ENCODE measurements around the gene SSBP3.
"Not testable (repeated sequence)": the region's sequence is repeated elsewhere in the genome, so short reads cannot be mapped to it uniquely, and the experiment has no call there.

Gene SSBP3

DNA sequence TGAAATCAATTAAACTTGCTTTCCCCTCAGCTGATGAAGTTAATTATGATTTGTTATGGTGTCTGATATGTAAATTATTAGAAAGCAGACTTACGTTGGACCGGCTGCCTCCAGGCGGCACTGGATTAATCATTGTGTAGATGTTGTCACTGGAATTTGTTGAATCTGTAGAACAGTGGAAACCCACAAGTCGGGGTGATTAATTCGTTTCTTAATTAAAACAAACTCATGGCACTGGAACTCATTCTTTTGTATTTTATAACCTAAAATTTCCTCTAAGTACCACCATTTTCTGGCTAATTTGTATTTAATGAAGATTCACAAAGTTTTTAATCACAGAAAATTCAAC lies 167.2 kb downstream of the SSBP3 start:
- no peak for DNase-seq

DNA sequence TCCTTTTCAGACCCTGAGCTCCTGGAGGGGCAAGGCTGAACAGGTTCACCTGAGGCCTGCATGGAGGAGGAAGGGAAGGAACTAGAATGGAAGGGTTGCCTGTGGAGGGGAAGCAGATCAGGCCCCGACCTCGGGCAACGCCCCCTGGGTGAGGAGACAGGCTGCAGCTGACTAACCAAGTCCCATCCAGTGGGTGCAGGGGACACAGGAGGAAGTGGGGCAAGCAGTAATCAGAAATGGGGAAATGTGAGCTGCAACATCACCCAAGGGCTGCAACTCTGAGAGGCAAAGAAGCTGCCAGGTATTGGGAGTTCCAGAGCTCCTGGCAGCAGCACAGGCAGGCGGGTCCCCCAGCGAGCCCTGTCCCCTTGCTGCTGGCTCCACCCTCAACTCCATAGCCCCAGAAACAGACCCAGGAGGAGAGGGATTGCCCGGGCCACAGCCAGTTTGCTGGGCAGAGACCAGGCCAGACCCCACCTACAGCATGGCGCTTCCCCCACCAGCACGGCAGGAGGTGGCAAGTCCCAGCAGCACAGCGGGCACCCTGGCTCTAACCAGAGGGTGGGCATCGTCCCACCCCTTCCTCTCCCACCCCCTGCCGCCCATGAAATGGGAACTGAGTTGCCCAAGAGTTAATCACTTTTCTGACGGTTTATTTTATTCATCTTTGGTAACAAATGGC lies 167.7 kb downstream of the SSBP3 start:
- DNase-seq = no peak

DNA sequence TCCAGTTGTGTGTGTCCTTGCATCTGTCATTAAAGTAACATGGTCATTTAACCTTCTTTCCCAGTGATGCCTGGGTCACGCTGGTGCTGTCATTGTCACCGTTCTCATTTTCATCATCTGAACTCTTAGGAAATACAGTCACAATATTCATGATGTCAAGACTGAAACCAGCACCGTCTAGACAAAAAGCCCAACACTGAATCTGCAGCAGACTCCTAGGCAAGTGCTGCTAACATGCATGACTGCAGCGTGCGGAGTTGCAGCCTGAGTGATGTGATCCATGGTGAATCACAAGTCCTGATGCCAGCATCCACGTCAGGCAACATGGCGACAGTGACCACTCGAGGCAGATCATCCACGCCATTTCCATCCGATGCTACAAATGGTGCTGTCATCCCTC lies 168.6 kb downstream of the SSBP3 start:
- DNase-seq = no peak

DNA sequence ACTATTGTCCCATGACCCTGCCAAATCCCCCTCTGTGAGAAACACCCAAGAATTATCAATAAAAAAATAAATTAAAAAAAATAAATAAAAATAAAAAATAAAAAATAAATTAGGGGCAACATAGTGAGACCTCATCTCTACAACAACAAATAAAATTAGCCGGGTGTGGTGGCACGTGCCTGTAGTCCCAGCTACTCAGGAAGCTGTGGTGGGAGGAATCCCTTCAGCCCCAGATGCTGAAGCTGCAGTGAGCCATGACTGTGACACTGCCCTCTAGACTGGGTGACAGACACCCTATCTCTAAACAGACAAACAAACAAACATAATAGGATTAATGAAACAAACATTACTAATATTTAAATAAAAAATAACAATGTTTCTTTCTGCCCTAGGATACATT lies 171.9 kb downstream of the SSBP3 start:
- DNase-seq = no peak

DNA sequence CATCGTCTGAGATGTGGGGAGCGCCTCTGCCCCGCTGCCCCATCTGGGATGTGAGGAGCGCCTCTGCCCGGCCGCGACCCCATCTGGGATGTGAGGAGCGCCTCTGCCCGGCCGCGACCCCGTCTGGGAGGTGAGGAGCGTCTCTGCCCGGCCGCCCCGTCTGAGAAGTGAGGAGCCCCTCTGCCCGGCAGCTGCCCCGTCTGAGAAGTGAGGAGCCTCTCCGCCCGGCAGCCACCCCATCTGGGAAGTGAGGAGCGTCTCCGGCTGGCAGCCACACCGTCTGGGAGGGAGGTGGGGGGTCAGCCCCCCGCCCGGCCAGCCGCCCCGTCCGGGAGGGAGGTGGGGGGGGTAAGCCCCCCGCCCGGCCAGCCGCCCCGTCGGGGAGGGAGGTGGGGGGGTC lies 173.0 kb downstream of the SSBP3 start:
- DNase-seq = not testable (repeated sequence)

DNA sequence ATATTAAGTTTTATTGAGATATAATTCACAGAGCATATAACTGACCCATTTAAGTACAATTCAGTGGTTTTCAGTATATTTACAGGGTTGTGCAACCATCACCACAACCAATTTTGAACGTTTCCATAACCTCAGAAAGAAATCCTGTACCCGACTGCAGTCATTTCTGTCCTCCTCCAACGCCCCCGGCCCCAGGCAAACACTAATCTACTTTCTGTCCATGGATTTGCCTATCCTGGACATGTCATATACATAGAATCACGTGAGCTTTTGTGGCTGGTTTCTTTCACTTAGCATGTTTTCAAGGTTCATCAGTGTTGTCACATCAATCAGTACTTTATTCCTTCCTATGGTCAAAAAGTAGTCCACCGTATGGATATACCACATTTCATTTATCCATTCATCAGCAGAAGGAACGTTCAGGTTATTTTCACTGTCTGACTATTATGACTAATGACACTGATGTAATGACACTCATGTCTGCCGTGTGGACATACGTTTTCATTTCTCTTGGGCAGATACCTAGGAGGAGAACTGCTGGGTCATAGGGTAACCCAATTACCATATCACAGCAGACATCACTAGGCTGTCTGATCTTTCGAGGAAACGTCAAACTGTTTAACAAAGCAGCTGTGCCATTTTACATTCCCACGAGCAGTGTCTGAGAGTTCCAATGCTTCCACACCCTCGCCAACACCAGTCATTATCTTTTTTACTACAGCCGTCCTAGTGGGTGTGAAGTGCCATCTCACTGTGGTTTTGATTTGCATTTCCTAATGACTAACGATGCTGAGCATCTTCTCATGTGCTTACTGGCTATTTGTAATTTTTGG lies 175.5 kb downstream of the SSBP3 start:
- no peak for DNase-seq

DNA sequence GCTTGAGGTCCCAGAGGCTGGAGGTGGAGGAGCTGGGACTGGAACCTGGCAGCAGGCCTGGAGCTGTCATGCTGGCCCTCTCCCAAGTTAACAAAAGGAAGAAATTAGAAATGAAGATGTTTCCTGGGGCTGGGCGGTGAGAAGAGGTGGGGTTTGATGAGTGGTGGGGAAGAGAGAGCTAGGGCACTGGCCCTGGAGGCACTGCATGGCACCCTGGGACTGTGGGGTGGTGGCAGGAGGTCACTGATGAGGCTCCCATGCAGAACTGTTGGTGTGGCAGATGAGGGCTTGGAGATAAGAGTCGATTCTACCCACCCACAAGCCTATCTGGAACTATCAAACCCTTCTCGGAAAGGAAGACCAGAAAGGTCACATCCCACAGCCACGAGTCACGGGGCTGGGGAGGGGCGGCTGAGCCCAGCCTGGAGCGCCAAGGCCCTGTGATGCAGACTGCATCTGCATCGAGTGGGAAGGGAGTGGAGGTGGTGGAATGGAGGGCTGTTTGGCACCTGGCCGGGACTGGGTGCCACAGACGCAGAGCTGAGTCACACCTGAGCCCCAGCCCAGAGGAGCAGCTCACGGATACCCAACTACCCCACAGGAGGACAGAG lies 176.8 kb downstream of the SSBP3 start:
- no peak for DNase-seq

DNA sequence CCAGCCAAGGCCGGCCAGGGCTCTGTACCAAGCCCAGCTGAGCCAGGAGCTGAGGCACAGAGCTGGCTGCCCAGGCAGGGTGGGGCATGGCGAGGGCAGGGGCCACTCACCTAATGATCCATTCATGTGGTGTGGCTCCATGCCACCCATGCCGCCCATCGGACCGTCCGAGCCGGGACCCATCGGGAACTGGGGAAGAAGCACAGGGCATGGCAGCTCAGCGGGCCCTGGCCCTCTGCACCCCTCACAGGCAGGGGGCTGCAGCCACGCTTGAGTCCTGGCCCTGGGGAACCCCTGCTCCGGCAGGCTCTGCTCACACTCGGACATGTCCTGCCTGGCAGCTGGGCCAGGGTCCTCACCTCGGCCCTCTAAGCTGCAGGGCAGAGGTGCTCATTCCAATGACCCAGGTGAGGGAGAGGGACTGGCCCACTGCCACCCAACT lies 177.5 kb downstream of the SSBP3 start:
- DNase-seq = no peak

DNA sequence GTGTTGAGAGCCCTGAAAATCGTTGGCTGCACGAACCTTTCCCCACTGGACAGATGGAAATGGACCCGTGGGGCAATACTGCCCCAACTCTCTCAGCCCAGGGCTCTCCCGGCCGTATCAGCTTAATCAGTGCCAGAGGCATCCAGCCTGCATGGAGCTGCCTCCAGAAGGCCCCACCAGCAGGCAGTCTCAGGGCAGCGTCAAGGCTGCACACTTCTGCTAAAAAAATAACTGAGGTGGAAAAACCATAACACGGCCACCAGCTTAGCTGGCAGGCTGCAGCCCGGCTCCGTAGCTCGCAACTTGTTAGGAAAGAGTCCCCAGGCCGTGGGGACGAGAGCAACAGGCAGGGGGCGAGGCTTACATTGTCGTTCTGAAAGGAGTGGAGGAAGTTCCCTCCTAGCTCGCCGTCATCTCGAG lies 178.3 kb downstream of the SSBP3 start:
- no peak for DNase-seq

DNA sequence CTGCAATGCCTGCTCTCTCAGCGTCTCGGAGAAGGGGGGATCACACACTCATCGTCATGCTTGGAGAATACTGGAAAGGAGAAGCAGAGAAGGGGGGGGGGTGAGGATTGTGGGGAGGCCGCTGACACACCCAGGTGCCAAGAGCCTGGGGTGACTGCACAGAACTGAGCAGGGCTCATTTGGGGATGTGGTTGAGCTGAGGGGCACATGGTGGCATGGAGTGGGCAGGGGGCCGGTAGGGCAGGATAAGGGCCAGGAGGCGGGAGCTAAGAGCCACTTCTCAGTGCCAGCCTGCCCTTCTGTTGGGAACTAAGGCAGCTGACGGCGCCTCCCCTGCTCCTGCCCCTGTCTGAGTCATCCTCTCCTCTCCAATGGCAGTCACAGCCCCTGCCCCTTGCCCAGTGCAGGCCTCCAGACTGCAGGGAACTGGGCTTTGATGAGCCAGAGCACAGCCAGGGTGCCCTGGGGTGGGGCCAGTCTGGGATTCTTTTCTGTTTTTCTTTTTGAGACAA lies 179.0 kb downstream of the SSBP3 start:
- DNase-seq = no peak

DNA sequence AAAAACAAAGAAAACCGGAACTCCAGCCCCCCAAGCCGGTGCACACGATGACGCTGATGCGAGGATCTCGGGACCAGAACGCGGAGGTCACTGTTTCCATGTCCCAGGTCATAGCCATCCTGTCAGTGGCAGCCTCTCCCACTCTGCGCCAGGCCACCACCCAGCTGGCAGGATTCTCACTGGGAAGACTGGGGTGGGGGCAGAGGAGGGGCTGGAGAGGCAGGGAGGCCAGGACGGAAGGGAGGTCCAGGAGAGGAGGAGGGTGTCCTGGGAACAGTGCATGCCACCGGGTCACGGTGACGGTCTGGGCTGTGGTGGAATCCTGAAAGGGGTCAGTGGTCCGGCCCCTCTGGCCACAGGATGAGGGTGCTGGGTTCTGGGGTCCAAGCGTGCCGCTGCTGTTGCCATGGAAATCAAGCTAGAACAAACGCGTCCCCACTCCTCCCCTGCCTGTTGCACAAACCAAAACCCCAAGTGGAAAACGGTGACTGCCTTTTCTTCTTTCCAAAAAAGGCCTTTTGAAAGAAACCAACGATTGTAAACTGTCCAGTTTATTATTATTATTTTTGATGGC lies 180.1 kb downstream of the SSBP3 start:
- no peak for DNase-seq

DNA sequence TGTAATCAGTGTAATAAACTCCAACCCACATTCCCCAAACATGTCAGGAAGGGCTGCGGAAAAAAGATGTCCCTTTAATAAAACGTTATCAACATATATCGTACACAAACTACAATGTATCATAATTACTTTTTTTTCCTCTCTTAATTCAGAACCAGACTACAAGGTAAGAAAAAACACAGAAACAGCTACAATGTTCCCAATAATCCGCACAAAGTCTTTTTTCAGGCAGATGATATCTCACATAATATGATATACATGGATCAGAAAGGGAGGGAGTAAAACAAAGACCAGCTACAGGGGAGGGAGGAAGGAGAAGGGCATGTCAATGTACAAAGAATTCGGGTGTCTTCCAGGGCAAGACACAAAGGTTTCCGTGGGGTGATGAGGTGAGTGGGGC lies 180.8 kb downstream of the SSBP3 start:
- no peak for DNase-seq

DNA sequence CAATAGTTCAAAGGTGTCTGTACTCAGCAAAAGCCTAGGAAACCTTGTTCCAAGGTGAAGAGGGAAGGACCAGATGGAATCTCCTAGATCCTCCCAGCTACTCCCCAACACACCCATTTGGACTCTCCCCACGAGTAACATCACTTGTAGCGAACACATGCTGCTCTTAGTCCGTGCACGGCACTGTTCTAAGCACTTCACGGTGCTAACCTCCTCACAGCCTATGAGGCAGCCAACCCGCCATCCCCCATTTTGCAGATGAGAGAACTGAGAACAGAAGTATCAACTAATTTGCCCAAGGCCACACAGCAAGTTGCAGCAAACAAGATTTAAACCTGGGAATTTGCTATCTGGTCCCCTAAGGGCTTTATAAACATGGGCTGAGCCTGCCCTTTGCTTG lies 182.0 kb downstream of the SSBP3 start:
- DNase-seq = no peak

DNA sequence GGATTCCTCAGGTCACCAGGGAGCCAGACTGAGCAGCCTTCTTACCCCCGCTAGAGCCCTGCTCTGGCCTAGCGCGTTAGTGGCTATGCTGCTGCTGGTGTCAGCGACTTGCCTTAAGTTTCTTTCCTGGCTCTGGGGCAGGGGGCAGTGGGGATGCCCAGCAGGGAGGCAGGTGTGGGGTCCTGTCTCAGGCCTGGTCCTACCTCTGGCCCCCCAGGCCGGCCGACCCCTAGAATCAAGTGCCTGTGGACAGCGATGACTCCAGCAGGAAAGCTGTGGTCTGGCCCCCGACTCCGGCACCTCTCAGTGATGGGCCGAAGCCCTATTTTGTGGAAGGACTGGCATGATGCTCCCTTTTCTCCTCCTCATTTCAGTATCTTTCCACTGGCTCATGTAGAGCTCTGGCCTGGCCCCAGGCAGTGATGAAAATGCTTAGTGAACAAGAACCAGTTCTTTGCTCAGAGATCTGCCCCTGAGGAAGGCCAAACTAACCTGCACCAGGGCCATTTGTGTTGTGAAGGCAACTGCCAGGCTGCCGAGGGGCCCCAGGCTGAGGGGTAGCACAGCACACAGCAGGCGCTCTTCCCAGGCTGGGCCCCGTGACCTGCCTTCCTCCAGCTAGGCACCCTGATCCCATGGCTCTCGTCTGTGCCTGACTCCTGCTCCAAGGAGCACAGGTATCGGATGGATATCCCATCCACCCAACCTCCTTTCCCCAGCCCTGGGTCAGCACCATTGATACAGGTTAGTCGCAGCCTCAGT lies 182.6 kb downstream of the SSBP3 start:
- no peak for DNase-seq

DNA sequence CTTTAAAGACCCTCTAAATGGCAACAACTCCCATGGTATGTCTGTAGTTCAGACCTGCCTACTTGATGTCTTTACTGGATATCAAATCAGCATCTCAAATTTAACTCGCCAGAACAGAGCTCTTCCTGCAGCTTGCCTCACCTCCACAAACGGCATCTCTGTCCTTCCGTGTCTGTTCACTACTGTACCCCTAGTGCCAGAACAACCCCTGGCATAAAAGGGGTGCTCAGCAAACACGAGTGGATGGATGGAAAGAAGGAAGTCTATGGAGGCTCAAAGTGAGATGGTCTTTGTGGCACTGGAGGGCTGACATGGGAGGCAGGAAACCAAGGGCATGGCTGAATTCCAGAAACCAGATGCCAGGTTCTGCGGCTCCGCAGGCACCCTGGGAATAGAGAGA lies 183.5 kb downstream of the SSBP3 start:
- no peak for DNase-seq

DNA sequence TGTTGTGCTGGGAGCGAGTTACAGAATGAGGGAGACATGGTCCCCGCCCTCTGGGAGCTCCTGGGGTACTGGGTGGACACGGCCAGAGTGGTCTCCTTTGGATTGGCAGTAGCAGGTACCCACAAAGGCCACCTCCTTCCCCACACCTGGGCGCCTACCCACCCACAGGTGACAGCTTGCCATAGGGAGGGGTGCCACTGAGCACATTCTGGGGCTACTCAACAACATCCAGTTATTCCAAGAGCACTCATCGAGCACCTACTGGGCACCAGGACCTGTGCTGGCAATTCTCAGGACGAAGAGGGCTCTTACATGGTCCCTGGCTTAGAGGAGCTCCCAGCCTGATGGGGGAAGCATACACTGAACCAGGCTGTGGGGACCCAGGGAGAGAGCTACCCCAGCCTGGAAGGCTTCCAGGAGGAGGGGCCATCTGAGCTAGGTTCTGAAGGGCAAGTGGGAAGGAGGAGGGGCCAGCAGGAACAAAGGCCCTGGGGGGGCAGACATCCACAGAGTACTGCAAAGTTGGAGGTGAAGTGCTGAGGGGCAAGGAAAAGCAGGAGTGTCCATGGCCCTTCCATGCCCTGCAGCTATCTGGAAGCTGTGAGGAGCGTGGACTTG lies 184.2 kb downstream of the SSBP3 start:
- no peak for DNase-seq

DNA sequence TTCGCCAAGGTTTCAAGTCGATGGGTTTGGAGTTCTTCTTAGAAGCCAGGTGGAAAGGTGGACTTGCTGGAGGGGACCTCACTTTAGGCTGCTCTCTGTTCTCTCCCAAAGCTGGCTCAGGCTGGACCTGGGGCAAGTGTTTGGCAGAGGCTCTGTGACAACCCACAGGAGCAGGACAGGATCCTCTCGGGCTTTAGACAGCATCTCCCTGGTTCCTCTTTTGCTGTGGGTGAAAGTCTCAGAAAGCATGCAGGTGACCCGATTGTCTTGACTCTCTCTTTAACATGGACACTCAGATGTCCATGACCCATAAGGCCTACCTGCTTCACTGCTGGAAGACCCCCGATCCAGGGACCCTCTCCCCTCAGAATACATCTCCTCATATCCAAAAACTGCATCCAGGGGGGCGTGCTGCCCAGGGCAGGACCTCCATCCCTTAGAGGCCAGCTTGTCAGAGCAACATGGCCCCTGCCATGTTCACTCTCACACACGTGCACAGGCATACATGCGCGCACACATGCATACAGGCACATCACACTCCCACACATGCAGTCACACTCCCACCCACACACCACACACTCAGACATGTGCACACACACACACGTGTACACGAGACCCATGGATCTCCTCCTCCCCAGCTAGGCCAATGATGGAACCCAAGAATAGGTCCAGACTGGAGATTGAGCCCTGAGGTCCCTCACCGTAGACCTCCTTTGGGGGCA lies 184.9 kb downstream of the SSBP3 start:
- DNase-seq = no peak

DNA sequence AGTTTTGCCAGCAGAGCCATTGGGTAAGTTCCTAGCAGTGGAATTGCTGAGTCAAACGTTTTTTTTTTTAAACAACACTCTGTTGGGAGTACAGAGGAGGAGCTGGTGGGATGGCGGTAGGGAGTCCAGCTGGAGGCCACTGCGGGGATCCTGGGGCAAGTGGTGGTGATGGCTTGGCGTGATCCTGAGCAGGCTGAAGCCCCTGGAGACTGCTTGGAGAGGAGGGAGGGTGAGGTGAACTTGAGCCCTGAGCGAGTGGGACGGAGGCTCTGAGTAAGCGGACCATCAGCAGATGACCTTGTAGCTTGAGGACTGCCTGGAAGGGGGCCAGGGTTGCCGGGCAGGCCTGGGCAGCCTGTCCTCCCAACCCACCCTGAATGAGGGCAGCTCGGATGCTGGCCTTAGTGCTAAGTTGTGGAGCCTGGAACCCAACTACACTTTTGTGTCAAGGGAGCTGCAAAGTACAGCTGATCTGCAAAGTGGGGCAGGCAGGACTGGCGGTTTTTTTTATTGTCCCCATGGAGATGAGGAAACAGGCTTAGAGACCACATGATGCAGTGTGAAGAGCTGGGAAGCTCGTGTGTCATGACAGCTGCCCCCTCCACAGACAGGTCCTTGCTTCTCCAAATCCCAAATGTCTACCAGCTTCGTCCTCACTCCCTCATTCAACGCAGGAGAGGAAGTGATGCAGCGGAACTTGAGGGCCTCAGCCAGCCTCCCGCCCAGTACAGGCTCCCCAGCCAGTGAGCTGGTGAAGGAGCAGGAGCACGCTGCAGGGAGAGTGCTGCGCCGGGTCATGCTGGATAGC lies 186.0 kb downstream of the SSBP3 start:
- DNase-seq = no peak

DNA sequence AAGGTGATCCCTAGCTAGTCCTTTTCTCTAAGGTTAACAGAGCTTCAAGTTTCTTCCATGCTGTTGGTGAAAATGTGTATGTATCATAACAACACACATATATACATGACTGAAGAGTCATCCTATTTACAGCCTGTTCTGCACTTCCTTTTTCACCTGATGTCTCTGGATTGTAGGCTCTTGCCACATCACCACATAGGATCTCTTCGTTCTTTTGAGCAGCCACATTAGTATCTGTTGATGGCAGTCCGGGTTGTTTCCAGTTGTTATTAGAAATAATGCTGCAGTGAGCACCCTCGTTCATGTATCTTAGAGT lies 186.5 kb downstream of the SSBP3 start:
- no peak for DNase-seq

DNA sequence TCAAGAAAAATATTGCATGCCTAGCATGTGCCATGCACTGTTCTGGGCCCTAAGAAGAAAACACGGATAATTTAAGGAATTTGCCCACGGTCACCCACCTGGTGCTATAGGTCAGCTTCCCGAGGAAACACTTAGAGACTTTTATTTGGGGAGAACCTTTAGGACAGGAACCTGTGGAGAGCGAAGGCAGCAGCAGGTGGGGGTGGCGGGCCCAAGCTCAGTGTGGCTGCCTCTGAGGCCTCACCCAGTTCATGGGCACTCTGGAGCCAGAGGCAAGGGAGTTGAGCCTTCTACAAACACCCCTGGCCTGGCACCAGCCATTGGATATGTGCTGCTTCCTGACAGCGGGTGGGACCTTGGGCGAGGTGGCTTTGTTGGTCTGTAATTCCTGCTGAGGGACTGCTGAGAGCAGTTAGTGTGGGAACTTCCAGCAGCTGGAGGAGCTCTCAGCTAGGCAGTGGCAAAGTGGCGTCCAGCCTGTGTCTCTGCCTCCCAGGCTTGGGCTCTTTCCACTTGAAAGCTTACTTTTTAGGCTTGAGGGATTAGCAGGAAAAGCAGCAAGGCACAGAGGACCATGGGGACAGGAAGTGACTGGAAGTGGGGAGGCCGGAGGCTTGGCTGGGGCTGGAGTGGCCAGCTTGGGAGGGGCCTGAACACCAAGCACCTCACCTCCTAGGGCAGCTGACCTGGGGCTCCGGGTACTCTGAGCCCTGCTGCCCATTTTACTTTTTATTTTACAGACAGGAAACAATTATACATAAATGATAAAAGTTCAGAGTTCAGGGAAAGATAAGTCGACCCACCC lies 187.1 kb downstream of the SSBP3 start:
- DNase-seq = no peak
